ENCODE data around the gene RNF38.

- TF ChIP-seq EZH2 (IDR thresholded peaks at IDR 0.05; ENCODE audit: insufficient read depth, poor library complexity, severe bottlenecking): no peak
- no peak for TF ChIP-seq EZH2phosphoT487 (IDR thresholded peaks at IDR 0.05; ENCODE audit: insufficient read depth, low read depth)
Observed at GRCh38 chr9:36341936-36342577, 58.0 kb downstream of the RNF38 start.
